Neural cell (in vitro differentiated cells): ENCODE measurements around the gene NEK6. TPM values are rescaled to one million over a fixed set of nuclear protein-coding genes. Genes with fewer than 3 reads are reported as not detected.

Source experiments
- H2AFZ ChIP-seq: fragments of 200-600, 300-800 bp; sonication (generic), shearing (Covaris generic); 2 replicates; pipeline ENCODE4 v1.6.0; 2014; ENCODE audit warnings: low read depth, mild to moderate bottlenecking, antibody characterized with exemption, low read length, moderate library complexity
- H3F3A ChIP-seq: fragments of 200-600 bp; shearing (Covaris generic); 2 replicates; pipeline ENCODE4 v1.6.1; 2016; ENCODE audit warnings: mild to moderate bottlenecking, moderate library complexity, mixed read lengths, antibody characterized with exemption, low read length; ENCODE audit not compliant: insufficient read depth, poor library complexity, severe bottlenecking
- H3K27ac ChIP-seq: fragments of 200-600, 300-800 bp; sonication (generic), shearing (Covaris generic); 2 replicates; pipeline ENCODE4 v1.5.1; 2014; ENCODE audit warnings: mild to moderate bottlenecking, low read length, moderate library complexity
- H3K27me3 ChIP-seq: fragments of 300-800, 200-600 bp; sonication (generic), shearing (Covaris generic); 2 replicates; pipeline ENCODE4 v1.6.0; 2014; ENCODE audit warnings: mild to moderate bottlenecking, low read depth, low read length, moderate library complexity; ENCODE audit not compliant: insufficient read depth
- H3K36me3 ChIP-seq: fragments of 300-800, 200-600 bp; sonication (generic), shearing (Covaris generic); 2 replicates; pipeline ENCODE4 v1.5.1; 2014; ENCODE audit warnings: mild to moderate bottlenecking, antibody characterized with exemption, low read length, moderate library complexity; ENCODE audit not compliant: insufficient read depth
- H3K4me2 ChIP-seq: fragments of 300-800, 200-600 bp; sonication (generic), shearing (Covaris generic); 2 replicates; pipeline ENCODE4 v1.6.0; 2014; ENCODE audit warnings: mild to moderate bottlenecking, low read length
- H3K4me3 ChIP-seq: fragments of 300-800, 200-600 bp; sonication (generic), shearing (Covaris generic); 2 replicates; pipeline ENCODE4 v1.5.1; 2014; ENCODE audit warnings: mild to moderate bottlenecking, low read length, moderate library complexity
- H3K79me2 ChIP-seq: fragments of 200-600 bp; shearing (Covaris generic); replicated peaks from 2 replicates; pipeline ENCODE4 v1.6.0; 2014; ENCODE audit warnings: mild to moderate bottlenecking, low read length, moderate library complexity; ENCODE audit not compliant: insufficient read depth
- H3K9ac ChIP-seq: fragments of 300-800, 200-600 bp; sonication (generic), shearing (Covaris generic); 2 replicates; pipeline ENCODE4 v1.6.1; 2016; ENCODE audit warnings: mild to moderate bottlenecking, low read length, mixed read lengths
- H3K9me2 ChIP-seq: fragments of 200-600 bp; shearing (Covaris generic); 2 replicates; pipeline ENCODE4 v1.6.1; 2016; ENCODE audit warnings: mild to moderate bottlenecking, low read length, mixed read lengths; ENCODE audit not compliant: insufficient read depth
- H3K9me3 ChIP-seq: fragments of 200-600, 300-800 bp; sonication (generic), shearing (Covaris generic); 2 replicates; pipeline ENCODE4 v1.6.1; 2016; ENCODE audit warnings: mild to moderate bottlenecking, mixed run types, low read length, moderate library complexity, mixed read lengths
- H4K20me1 ChIP-seq: fragments of 200-600 bp; shearing (Covaris generic); 2 replicates; pipeline ENCODE4 v1.6.1; 2016; ENCODE audit warnings: mild to moderate bottlenecking, mixed run types; ENCODE audit not compliant: insufficient read depth
- EP300 ChIP-seq: fragments of 450-650 bp; conservative IDR thresholded peaks from 2 replicates; pipeline ENCODE4 v1.6.1; 2014; ENCODE audit warnings: antibody characterized with exemption, mild to moderate bottlenecking, moderate library complexity; ENCODE audit not compliant: poor library complexity, severe bottlenecking
- EZH2 ChIP-seq: fragments of 200-600, 300-800 bp; shearing (Covaris generic), sonication (generic); IDR thresholded peaks from 2 replicates; pipeline ENCODE4 v1.6.1; 2014; ENCODE audit warnings: antibody characterized with exemption, low read length, borderline replicate concordance, mild to moderate bottlenecking; ENCODE audit not compliant: insufficient read depth, poor library complexity, severe bottlenecking
- MXI1 ChIP-seq: fragments of 450-650 bp; conservative IDR thresholded peaks from 2 replicates; pipeline ENCODE4 v1.6.1; 2014; ENCODE audit warnings: antibody characterized with exemption, mild to moderate bottlenecking; ENCODE audit not compliant: poor library complexity, severe bottlenecking
- POLR2AphosphoS5 ChIP-seq: IDR thresholded peaks from 2 replicates; pipeline ENCODE4 v1.6.1; 2012
- RAD21 ChIP-seq: fragments of 450-650 bp; conservative IDR thresholded peaks from 2 replicates; pipeline ENCODE4 v1.6.1; 2014; ENCODE audit warnings: antibody characterized with exemption, mild to moderate bottlenecking, moderate library complexity
- SMC3 ChIP-seq: fragments of 450-650 bp; conservative IDR thresholded peaks from 2 replicates; pipeline ENCODE4 v1.6.1; 2014; ENCODE audit warnings: antibody characterized with exemption, mild to moderate bottlenecking, moderate library complexity; ENCODE audit not compliant: poor library complexity
- TAF1 ChIP-seq: IDR thresholded peaks from 2 replicates; pipeline ENCODE4 v1.6.1; 2012; ENCODE audit warnings: low read depth
- polyA plus RNA-seq: library from polyadenylated mRNA; depleted of rRNA; stranded (reverse); fragments of >200 nt; gene quantifications from 2 replicates; pipeline ENCODE4 v1.2.3, GENCODE V29; 2014
- TF ChIP-seq, protein P1 (sequence below): fragments of 450-650 bp; IDR thresholded peaks from 2 replicates; pipeline ENCODE4 v1.5.1; 2014; ENCODE audit warnings: antibody characterized with exemption, mild to moderate bottlenecking, moderate library complexity; ENCODE audit not compliant: poor library complexity, severe bottlenecking
- TF ChIP-seq, protein P2 (sequence below): IDR thresholded peaks from 2 replicates; pipeline ENCODE4 v1.6.1; 2012; ENCODE audit warnings: borderline replicate concordance

The NEK6 gene
- polyA plus RNA-seq, 1 donor from 2014 or later, result 4.6 TPM

DNA sequence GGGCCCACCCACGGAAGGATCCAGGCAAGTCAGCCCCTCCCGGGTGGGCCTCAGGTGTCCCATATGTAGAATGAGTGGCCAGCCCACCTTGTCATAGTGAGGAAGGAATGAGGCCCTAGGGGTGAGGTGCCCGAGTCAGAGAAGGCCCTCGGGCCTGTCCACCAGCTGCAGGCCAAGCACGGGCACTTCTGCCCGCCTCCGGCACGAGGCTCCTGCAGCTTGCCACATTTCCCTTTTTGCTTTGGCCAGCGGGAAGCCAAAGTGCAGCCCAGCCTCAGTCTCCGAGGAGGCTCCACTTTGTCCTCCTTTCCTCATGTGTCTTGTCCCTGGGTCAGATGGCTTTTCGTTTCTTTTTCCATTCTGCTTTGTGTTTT is 84.6 kb downstream of the NEK6 start:
- H3K4me2 ChIP-seq, result no peak overlapping the region
- no peak overlapping the region for H3K4me3 ChIP-seq
- no peaks in the 10 kb centered on the region for H3K27me3 ChIP-seq

DNA sequence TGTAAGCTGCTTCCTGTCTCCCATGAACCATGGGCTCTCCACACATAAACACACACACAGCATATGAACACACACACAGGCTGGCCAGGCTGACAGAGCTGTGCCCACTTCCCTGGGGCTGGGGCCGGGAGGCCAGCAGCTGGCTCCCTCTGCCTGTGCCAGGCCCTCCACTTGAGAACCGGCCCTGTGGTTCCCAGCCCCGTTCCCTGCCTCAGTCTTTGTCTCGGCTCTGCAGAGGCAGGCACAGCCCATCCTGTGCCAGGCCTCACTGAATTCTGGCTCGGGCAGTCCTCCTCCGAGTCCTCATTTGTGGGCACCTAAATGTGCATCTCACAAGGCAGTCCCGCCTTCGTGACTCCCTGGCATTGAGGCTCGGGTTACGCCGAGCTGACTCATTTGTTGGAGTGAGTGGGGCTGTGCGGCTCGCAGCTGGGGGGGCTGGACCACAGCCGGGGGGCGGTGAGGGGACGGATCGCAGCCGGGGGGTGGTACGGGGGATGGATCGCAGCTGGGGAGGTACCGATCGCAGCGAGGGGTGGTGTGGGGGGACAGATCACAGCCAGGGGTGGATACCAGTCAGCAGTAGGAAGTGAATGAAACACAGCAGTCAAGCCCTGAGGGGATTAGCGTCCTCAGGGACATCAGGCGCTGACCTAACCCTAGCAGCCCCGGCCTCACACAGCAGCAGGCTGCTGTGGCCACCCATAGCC is 85.2 kb downstream of the NEK6 start:
- Histone ChIP-seq H3K79me2 (no peaks in the 10 kb centered on the region), H3K4me2 (no peak overlapping the region), H3K27ac (no peak overlapping the region), H2AFZ (no peak overlapping the region), H3K36me3 (no peaks in the 10 kb centered on the region), H3F3A (no peaks in the 10 kb centered on the region), H3K9me2 (no peaks in the 10 kb centered on the region), H3K9ac (no peak overlapping the region), H3K4me3 (no peak overlapping the region), H4K20me1 (no peaks in the 10 kb centered on the region), H3K9me3 (no peaks in the 10 kb centered on the region), H3K27me3 (no peaks in the 10 kb centered on the region)
- TF ChIP-seq, protein P1, sequence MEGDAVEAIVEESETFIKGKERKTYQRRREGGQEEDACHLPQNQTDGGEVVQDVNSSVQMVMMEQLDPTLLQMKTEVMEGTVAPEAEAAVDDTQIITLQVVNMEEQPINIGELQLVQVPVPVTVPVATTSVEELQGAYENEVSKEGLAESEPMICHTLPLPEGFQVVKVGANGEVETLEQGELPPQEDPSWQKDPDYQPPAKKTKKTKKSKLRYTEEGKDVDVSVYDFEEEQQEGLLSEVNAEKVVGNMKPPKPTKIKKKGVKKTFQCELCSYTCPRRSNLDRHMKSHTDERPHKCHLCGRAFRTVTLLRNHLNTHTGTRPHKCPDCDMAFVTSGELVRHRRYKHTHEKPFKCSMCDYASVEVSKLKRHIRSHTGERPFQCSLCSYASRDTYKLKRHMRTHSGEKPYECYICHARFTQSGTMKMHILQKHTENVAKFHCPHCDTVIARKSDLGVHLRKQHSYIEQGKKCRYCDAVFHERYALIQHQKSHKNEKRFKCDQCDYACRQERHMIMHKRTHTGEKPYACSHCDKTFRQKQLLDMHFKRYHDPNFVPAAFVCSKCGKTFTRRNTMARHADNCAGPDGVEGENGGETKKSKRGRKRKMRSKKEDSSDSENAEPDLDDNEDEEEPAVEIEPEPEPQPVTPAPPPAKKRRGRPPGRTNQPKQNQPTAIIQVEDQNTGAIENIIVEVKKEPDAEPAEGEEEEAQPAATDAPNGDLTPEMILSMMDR, result no peak
- TF ChIP-seq EZH2 (no peak), MXI1 (no peak), RAD21 (no peak), TAF1 (no peak), SMC3 (no peak), EP300 (no peak), POLR2AphosphoS5 (no peak)
- TF ChIP-seq, protein P2, sequence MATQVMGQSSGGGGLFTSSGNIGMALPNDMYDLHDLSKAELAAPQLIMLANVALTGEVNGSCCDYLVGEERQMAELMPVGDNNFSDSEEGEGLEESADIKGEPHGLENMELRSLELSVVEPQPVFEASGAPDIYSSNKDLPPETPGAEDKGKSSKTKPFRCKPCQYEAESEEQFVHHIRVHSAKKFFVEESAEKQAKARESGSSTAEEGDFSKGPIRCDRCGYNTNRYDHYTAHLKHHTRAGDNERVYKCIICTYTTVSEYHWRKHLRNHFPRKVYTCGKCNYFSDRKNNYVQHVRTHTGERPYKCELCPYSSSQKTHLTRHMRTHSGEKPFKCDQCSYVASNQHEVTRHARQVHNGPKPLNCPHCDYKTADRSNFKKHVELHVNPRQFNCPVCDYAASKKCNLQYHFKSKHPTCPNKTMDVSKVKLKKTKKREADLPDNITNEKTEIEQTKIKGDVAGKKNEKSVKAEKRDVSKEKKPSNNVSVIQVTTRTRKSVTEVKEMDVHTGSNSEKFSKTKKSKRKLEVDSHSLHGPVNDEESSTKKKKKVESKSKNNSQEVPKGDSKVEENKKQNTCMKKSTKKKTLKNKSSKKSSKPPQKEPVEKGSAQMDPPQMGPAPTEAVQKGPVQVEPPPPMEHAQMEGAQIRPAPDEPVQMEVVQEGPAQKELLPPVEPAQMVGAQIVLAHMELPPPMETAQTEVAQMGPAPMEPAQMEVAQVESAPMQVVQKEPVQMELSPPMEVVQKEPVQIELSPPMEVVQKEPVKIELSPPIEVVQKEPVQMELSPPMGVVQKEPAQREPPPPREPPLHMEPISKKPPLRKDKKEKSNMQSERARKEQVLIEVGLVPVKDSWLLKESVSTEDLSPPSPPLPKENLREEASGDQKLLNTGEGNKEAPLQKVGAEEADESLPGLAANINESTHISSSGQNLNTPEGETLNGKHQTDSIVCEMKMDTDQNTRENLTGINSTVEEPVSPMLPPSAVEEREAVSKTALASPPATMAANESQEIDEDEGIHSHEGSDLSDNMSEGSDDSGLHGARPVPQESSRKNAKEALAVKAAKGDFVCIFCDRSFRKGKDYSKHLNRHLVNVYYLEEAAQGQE, result no peak

More for the DNA sequence above, 84.6 kb downstream of the NEK6 start:
- no peaks in the 10 kb centered on the region for H3K79me2 ChIP-seq
- H3K9me2 ChIP-seq, result no peaks in the 10 kb centered on the region
- H3K9me3 ChIP-seq, result peaks cover under 1% of the 10 kb centered on the region
- no peaks in the 10 kb centered on the region for H4K20me1 ChIP-seq
- H2AFZ ChIP-seq, result no peak overlapping the region
- TF ChIP-seq SMC3, result no peak
- H3K36me3 ChIP-seq, result no peaks in the 10 kb centered on the region
- H3K9ac ChIP-seq, result no peak overlapping the region
- no peak overlapping the region for H3K27ac ChIP-seq
- no peaks in the 10 kb centered on the region for H3F3A ChIP-seq
